HepG2 (cell line): ENCODE results near the gene PLIN5. TPM values are rescaled to one million over a fixed set of nuclear protein-coding genes. Genes with fewer than 3 reads are reported as not detected.

ENCODE experiments used
- FOSL2 ChIP-seq: sonication (generic); formaldehyde crosslinking; IDR thresholded peaks from 2 replicates; pipeline ENCODE4 v1.4.0; 2020; ENCODE audit warnings: missing genetic modification reagents
- GATA4 ChIP-seq: sonication (generic); IDR thresholded peaks from 2 replicates; pipeline ENCODE4 v1.6.1; 2016; ENCODE audit warnings: antibody characterized with exemption, low read depth, borderline replicate concordance
- JDP2 ChIP-seq: sonication (generic); formaldehyde crosslinking; IDR thresholded peaks from 2 replicates; pipeline ENCODE4 v1.8.1; 2022; ENCODE audit warnings: missing genetic modification reagents, borderline replicate concordance
- NCOA2 ChIP-seq: sonication (generic); formaldehyde crosslinking; IDR thresholded peaks from 2 replicates; pipeline ENCODE4 v1.8.0; 2022; ENCODE audit warnings: inconsistent platforms
- NRL ChIP-seq: sonication (generic); formaldehyde crosslinking; IDR thresholded peaks from 2 replicates; pipeline ENCODE4 v1.5.0; 2020; ENCODE audit warnings: missing genetic modification reagents, mild to moderate bottlenecking, moderate library complexity, borderline replicate concordance
- SALL1 ChIP-seq: sonication (generic); formaldehyde crosslinking; IDR thresholded peaks from 2 replicates; pipeline ENCODE4 v1.8.0; 2022; ENCODE audit warnings: mild to moderate bottlenecking, missing genetic modification reagents
- ZNF205 ChIP-seq: IDR thresholded peaks from 2 replicates; pipeline ENCODE4 v1.6.1; 2018; ENCODE audit warnings: missing biosample characterization, missing genetic modification reagents
- ZNF235 ChIP-seq: sonication (generic); formaldehyde crosslinking; IDR thresholded peaks from 2 replicates; pipeline ENCODE4 v1.8.1; 2023; ENCODE audit warnings: mild to moderate bottlenecking, missing genetic modification reagents, borderline replicate concordance
- ZNF274 ChIP-seq: sonication (generic); formaldehyde crosslinking; IDR thresholded peaks from 2 replicates; pipeline ENCODE4 v1.5.1; 2020; ENCODE audit warnings: mild to moderate bottlenecking, missing genetic modification reagents
- polyA plus RNA-seq, 8 experiments: library from polyadenylated mRNA; depleted of rRNA in 3 of 8; stranded (reverse) in 7 of 8; unstranded in 1 of 8; fragments of >200 nt; fragmentation: Illumina TruSeq in 4 of 8; extraction: Trizol in 4 of 8; gene quantifications; 2 replicates each; pipeline versions ENCODE4 v1.2.1 to v1.2.3, GENCODE V29; 2011 to 2016; ENCODE audit warnings: low read depth in 4 of 8, missing spikeins in 1 of 8, mixed read lengths in 1 of 8; ENCODE audit not compliant: insufficient read depth in 1 of 8
- total RNA-seq, 5 experiments: library from RNA; depleted of rRNA; stranded (reverse); fragments of >200 nt; fragmentation: Illumina TruSeq; extraction: Trizol; gene quantifications; 2 replicates each; pipeline ENCODE4 v1.2.3, GENCODE V29; 2016; ENCODE audit warnings: low read depth in 1 of 5
- TF ChIP-seq, protein P1 (sequence below): sonication (generic); formaldehyde crosslinking; IDR thresholded peaks from 2 replicates; pipeline ENCODE4 v1.5.1; 2020; ENCODE audit warnings: mild to moderate bottlenecking, missing genetic modification reagents
- TF ChIP-seq, protein P2 (sequence below): sonication (generic); formaldehyde crosslinking; IDR thresholded peaks from 2 replicates; pipeline ENCODE4 v1.5.0; 2020; ENCODE audit warnings: mild to moderate bottlenecking, missing genetic modification reagents, borderline replicate concordance
- TF ChIP-seq, protein P3 (sequence below): sonication (generic); formaldehyde crosslinking; IDR thresholded peaks from 2 replicates; pipeline ENCODE4 v1.5.0; 2020; ENCODE audit warnings: mild to moderate bottlenecking, missing genetic modification reagents, borderline replicate concordance

PLIN5 gene
- total and polyA plus RNA-seq, 2 of the 13 experiments (the other 11 are each of a cell fraction or from before 2014, with no cell fraction given): 1.8 to 4.8 TPM

DNA sequence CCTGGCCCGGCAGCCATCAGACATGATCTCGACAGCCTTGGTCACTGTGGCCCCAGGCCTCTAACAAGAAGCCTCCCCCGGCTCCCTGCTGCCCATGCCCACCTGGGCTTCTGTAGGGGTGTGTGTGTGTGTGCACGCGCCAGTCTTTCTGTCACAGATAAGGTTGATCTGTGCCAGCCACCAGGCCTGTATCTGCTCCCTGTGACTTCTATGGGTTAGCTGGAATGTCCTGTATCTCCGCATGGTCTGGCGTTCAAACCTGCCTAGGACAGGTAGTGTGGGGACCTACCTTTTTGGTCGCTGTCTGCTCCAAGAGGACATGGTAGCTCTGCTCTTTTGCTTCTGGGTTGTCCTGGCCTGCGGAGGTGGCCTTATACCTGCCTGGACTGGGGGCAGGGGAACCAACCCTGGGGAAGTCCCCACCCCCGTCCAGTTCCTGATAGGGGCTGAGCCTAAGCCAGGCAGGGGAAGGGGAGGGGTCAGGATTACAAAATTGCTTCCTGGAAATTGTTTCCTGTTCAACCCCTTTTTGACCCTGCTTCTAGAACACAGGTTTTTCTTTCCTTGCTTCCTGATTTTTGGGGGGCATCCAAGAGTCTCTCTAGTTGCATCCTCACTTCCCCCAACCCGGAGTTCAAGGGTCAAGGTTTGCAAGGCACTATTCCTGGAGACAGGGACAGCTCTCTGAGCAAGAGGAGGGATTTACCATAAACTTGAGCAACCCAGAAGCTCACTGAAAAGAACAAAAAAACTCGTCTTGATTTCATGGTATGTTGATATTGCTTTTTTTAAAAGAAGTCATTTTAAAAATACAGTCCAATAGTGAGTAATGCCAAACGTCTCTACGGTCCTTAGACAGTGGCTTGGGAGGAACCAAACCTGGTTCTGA lies 4.9 kb upstream of the PLIN5 start, which contains the start of gene LRG1 (continued):
- TF ChIP-seq SALL1 (no peak; the same call in 1 of the 2 replicates), ZNF235 (CRISPR knock-in tag) (no peak), JDP2 (CRISPR knock-in tag) (no peak), FOSL2 (peak; percentile 35; the same call in 1 of the 2 replicates), GATA4 (peak; percentile 71; the same call in 1 of the 2 replicates), ZNF205 (CRISPR knock-in tag) (no peak), NCOA2 (peak; percentile 82), ZNF274 (CRISPR knock-in tag) (no peak), NRL (CRISPR knock-in tag) (no peak)
- TF ChIP-seq, protein P1, sequence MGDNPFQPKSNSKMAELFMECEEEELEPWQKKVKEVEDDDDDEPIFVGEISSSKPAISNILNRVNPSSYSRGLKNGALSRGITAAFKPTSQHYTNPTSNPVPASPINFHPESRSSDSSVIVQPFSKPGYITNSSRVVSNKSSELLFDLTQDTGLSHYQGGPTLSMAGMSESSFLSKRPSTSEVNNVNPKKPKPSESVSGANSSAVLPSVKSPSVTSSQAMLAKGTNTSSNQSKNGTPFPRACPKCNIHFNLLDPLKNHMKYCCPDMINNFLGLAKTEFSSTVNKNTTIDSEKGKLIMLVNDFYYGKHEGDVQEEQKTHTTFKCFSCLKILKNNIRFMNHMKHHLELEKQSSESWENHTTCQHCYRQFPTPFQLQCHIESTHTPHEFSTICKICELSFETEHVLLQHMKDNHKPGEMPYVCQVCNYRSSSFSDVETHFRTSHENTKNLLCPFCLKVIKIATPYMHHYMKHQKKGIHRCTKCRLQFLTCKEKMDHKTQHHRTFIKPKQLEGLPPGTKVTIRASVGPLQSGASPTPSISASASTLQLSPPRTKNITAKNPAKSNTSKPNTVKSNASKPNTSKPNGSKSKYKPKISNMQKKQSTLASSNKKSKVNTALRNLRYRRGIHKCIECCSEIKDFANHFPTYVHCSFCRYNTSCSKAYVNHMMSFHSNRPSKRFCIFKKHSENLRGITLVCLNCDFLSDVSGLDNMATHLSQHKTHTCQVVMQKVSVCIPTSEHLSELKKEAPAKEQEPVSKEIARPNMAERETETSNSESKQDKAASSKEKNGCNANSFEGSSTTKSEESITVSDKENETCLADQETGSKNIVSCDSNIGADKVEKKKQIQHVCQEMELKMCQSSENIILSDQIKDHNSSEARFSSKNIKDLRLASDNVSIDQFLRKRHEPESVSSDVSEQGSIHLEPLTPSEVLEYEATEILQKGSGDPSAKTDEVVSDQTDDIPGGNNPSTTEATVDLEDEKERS (CRISPR knock-in tag): 0 out of 2 replicates have a peak, but pooled peaks have one; percentile 29
- TF ChIP-seq, protein P2, sequence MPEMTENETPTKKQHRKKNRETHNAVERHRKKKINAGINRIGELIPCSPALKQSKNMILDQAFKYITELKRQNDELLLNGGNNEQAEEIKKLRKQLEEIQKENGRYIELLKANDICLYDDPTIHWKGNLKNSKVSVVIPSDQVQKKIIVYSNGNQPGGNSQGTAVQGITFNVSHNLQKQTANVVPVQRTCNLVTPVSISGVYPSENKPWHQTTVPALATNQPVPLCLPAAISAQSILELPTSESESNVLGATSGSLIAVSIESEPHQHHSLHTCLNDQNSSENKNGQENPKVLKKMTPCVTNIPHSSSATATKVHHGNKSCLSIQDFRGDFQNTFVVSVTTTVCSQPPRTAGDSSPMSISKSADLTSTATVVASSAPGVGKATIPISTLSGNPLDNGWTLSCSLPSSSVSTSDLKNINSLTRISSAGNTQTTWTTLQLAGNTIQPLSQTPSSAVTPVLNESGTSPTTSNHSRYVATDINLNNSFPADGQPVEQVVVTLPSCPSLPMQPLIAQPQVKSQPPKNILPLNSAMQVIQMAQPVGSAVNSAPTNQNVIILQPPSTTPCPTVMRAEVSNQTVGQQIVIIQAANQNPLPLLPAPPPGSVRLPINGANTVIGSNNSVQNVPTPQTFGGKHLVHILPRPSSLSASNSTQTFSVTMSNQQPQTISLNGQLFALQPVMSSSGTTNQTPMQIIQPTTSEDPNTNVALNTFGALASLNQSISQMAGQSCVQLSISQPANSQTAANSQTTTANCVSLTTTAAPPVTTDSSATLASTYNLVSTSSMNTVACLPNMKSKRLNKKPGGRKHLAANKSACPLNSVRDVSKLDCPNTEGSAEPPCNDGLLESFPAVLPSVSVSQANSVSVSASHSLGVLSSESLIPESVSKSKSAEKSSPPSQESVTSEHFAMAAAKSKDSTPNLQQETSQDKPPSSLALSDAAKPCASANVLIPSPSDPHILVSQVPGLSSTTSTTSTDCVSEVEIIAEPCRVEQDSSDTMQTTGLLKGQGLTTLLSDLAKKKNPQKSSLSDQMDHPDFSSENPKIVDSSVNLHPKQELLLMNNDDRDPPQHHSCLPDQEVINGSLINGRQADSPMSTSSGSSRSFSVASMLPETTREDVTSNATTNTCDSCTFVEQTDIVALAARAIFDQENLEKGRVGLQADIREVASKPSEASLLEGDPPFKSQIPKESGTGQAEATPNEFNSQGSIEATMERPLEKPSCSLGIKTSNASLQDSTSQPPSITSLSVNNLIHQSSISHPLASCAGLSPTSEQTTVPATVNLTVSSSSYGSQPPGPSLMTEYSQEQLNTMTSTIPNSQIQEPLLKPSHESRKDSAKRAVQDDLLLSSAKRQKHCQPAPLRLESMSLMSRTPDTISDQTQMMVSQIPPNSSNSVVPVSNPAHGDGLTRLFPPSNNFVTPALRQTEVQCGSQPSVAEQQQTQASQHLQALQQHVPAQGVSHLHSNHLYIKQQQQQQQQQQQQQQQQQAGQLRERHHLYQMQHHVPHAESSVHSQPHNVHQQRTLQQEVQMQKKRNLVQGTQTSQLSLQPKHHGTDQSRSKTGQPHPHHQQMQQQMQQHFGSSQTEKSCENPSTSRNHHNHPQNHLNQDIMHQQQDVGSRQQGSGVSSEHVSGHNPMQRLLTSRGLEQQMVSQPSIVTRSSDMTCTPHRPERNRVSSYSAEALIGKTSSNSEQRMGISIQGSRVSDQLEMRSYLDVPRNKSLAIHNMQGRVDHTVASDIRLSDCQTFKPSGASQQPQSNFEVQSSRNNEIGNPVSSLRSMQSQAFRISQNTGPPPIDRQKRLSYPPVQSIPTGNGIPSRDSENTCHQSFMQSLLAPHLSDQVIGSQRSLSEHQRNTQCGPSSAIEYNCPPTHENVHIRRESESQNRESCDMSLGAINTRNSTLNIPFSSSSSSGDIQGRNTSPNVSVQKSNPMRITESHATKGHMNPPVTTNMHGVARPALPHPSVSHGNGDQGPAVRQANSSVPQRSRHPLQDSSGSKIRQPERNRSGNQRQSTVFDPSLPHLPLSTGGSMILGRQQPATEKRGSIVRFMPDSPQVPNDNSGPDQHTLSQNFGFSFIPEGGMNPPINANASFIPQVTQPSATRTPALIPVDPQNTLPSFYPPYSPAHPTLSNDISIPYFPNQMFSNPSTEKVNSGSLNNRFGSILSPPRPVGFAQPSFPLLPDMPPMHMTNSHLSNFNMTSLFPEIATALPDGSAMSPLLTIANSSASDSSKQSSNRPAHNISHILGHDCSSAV (CRISPR knock-in tag): no peak
- TF ChIP-seq, protein P3, sequence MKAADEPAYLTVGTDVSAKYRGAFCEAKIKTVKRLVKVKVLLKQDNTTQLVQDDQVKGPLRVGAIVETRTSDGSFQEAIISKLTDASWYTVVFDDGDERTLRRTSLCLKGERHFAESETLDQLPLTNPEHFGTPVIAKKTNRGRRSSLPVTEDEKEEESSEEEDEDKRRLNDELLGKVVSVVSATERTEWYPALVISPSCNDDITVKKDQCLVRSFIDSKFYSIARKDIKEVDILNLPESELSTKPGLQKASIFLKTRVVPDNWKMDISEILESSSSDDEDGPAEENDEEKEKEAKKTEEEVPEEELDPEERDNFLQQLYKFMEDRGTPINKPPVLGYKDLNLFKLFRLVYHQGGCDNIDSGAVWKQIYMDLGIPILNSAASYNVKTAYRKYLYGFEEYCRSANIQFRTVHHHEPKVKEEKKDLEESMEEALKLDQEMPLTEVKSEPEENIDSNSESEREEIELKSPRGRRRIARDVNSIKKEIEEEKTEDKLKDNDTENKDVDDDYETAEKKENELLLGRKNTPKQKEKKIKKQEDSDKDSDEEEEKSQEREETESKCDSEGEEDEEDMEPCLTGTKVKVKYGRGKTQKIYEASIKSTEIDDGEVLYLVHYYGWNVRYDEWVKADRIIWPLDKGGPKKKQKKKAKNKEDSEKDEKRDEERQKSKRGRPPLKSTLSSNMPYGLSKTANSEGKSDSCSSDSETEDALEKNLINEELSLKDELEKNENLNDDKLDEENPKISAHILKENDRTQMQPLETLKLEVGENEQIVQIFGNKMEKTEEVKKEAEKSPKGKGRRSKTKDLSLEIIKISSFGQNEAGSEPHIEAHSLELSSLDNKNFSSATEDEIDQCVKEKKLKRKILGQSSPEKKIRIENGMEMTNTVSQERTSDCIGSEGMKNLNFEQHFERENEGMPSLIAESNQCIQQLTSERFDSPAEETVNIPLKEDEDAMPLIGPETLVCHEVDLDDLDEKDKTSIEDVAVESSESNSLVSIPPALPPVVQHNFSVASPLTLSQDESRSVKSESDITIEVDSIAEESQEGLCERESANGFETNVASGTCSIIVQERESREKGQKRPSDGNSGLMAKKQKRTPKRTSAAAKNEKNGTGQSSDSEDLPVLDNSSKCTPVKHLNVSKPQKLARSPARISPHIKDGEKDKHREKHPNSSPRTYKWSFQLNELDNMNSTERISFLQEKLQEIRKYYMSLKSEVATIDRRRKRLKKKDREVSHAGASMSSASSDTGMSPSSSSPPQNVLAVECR (CRISPR knock-in tag): peak; percentile 77; the same call in 1 of the 2 replicates
